Upper lobe of left lung (tissue), 6 donors: ENCODE results near the gene ARHGDIG. TPM values are rescaled to one million over a fixed set of nuclear protein-coding genes. Genes with fewer than 3 reads are reported as not detected.

Source experiments
- ATAC-seq, 2 donors: fragments of 200-7000 bp; cut with Tn5 transposase; one replicate each; pipeline ENCODE4 v1.9.1; 2022; ENCODE audit warnings: mild to moderate bottlenecking in 2 of 2, moderate library complexity in 2 of 2; ENCODE audit not compliant: low FRiP score in 2 of 2
- DNase-seq, 2 donors: peaks; one replicate each; pipeline ENCODE4 v3.0.0-alpha.2; 2019 to 2020
- H3K27ac ChIP-seq, 4 donors: fragments of 200-600 bp; sonication (generic); one replicate each; pipeline ENCODE4 v1.5.1; 2016 to 2019
- H3K27me3 ChIP-seq, 4 donors: fragments of 200-600 bp; sonication (generic); one replicate each; pipeline ENCODE4 v1.5.1; 2017 to 2019
- H3K36me3 ChIP-seq, 4 donors: fragments of 200-600 bp; sonication (generic); one replicate each; pipeline ENCODE4 v1.5.1; 2016 to 2019
- H3K4me1 ChIP-seq, 4 donors: fragments of 200-600 bp; sonication (generic); one replicate each; pipeline ENCODE4 v1.5.1; 2018 to 2019
- H3K4me3 ChIP-seq, 4 donors: fragments of 200-600 bp; sonication (generic); one replicate each; pipeline ENCODE4 v1.5.1; 2017 to 2019; ENCODE audit warnings: mild to moderate bottlenecking in 2 of 4, moderate library complexity in 1 of 4
- H3K9me3 ChIP-seq, 4 donors: fragments of 200-600 bp; sonication (generic); one replicate each; pipeline ENCODE4 v1.5.1; 2018 to 2019
- EP300 ChIP-seq, 4 donors: sonication (generic); formaldehyde crosslinking; IDR thresholded peaks; one replicate each; pipeline ENCODE4 v1.5.1; 2017; ENCODE audit warnings: antibody characterized with exemption in 4 of 4, control low read depth in 2 of 4
- POLR2A ChIP-seq, 4 donors: fragments of 450-650 bp; IDR thresholded peaks; one replicate each; pipeline ENCODE4 v1.5.1; 2016 to 2017; ENCODE audit warnings: antibody characterized with exemption in 4 of 4, mild to moderate bottlenecking in 2 of 4
- POLR2AphosphoS5 ChIP-seq, 2 donors: sonication (generic); formaldehyde crosslinking; IDR thresholded peaks; one replicate each; pipeline ENCODE4 v1.5.1; 2017; ENCODE audit warnings: antibody characterized with exemption in 2 of 2
- WGBS, 2 donors: methylation state at CpG; one replicate each; pipeline ENCODE4 v1.1.5; 2017 to 2018; 5-methylcytosine and 5-hydroxymethylcytosine counted together
- total RNA-seq, 6 donors: library from RNA; depleted of rRNA in 4 of 6; stranded (reverse); fragments of >200 nt in 4 of 6; gene quantifications; one replicate each; pipeline versions ENCODE4 v1.1.0 to v1.2.1, GENCODE V29; 2016 to 2021
- TF ChIP-seq, protein P1 (sequence below), 6 experiments: fragments of 450-650 bp in 4 of 6; fragments of 200-600 bp in 2 of 6; sonication (generic) in 2 of 6; IDR thresholded peaks; one replicate each; pipeline ENCODE4 v1.5.1; 2016 to 2019; ENCODE audit warnings: antibody characterized with exemption in 6 of 6
- donor health status: DM: no; HTN: no; CAD: no; lungs with moderate emphysema.
- donor health status: DM: no; HTN: yes; CAD: no; lungs with severe emphysema.

The ARHGDIG gene
- total RNA-seq, 6 donors from 2014 or later = 0.91 TPM; not detected in 5

DNA sequence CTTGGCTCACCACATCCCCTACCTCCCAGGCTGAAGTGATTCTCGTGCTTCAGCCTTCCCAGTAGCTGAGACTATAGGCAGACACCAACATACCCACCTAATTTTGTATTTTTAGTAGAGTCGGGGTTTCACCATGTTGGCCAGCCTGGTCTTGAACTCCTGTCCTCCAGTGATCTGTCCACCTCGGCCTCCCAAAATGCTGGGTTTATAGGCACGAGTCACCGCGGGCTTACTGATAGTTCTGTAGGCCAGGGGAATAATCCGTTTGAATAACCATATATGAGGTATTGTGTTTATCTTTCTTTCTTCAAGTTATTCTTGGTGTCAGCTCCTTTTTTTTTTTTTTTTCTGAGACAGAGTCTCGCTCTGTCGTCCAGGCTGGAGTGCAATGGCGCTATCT, 38.1 kb upstream of the ARHGDIG start:
- 85 to 87% methylated on average over 10 of the region's 10 CpGs for WGBS, 2 donors
- Histone ChIP-seq H3K4me1 (peaks cover 0 to 24% (median 0%) of the 10 kb centered on the region in 4 donors), H3K27ac (no peak overlapping the region), H3K36me3 (no peaks in the 10 kb centered on the region), H3K27me3 (no peaks in the 10 kb centered on the region), H3K9me3 (no peaks in the 10 kb centered on the region), H3K4me3 (no peak overlapping the region)
- no peak for TF ChIP-seq EP300 (IDR thresholded peaks at IDR 0.05)
- no peak for TF ChIP-seq POLR2AphosphoS5 (IDR thresholded peaks at IDR 0.05)
- TF ChIP-seq, protein P1, sequence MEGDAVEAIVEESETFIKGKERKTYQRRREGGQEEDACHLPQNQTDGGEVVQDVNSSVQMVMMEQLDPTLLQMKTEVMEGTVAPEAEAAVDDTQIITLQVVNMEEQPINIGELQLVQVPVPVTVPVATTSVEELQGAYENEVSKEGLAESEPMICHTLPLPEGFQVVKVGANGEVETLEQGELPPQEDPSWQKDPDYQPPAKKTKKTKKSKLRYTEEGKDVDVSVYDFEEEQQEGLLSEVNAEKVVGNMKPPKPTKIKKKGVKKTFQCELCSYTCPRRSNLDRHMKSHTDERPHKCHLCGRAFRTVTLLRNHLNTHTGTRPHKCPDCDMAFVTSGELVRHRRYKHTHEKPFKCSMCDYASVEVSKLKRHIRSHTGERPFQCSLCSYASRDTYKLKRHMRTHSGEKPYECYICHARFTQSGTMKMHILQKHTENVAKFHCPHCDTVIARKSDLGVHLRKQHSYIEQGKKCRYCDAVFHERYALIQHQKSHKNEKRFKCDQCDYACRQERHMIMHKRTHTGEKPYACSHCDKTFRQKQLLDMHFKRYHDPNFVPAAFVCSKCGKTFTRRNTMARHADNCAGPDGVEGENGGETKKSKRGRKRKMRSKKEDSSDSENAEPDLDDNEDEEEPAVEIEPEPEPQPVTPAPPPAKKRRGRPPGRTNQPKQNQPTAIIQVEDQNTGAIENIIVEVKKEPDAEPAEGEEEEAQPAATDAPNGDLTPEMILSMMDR (IDR thresholded peaks at IDR 0.05) = no peak
- TF ChIP-seq POLR2A (IDR thresholded peaks at IDR 0.05) = no peak
- no peak for ATAC-seq
- DNase-seq = no peak

DNA sequence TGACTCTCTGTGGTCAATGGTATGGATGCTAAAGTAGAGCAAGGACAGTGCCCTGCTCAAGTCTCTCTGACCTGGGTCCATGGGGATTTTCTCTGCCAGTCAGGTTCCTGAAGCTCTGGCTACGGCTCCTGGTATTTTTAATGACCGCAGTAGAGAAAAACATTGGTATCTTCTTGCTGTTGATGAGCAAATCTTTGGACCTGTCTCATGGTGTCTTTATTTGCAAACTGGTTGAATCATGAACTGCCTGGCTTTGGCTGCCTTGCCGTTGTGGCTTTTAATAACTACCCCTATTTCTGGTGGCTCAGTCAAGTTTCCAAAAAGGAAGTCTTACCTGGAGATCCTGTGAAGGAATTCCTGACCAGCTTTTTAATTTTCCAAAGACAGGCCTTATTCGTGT, 37.0 kb upstream of the ARHGDIG start:
- H3K36me3 ChIP-seq = no peaks in the 10 kb centered on the region
- H3K4me3 ChIP-seq = no peak overlapping the region
- DNase-seq = no peak
- no peak for ATAC-seq
- H3K4me1 ChIP-seq = peaks cover 0 to 24% (median 0%) of the 10 kb centered on the region in 4 donors
- H3K27me3 ChIP-seq = no peaks in the 10 kb centered on the region
- H3K9me3 ChIP-seq = no peaks in the 10 kb centered on the region
- H3K27ac ChIP-seq = no peak overlapping the region
- TF ChIP-seq POLR2AphosphoS5 (IDR thresholded peaks at IDR 0.05) (no peak), POLR2A (IDR thresholded peaks at IDR 0.05) (no peak), EP300 (IDR thresholded peaks at IDR 0.05) (no peak)
- TF ChIP-seq, protein P1 (IDR thresholded peaks at IDR 0.05) = no peak
- WGBS, 2 donors = 92 to 97% methylated on average over 4 of the region's 4 CpGs

DNA sequence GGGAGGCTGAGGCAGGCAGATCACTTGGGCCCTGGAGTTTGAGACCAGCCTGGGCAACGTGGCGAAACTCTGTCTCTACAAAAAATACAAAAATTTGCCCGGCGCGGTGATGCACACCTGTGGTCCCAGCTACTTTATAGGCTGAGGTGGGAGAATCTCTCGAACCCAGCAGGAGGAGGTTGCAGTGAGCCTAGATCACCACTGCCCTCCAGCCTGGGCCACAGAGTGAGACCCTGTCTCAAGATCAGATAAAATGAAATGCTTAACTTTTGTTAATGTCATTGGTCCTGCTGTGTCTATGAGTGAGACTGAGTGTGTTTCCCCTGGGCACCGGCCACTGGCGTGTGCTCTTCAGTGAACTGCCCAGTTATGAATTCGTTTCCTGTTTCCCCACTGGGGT, 35.3 kb upstream of the ARHGDIG start:
- H3K27me3 ChIP-seq = no peaks in the 10 kb centered on the region
- no peak for ATAC-seq
- H3K4me3 ChIP-seq = no peak overlapping the region
- H3K36me3 ChIP-seq = peaks cover 0 to 6% (median 0%) of the 10 kb centered on the region in 4 donors
- no peak overlapping the region for H3K27ac ChIP-seq
- DNase-seq = no peak
- WGBS, 2 donors = 89 to 91% methylated on average over 9 of the region's 9 CpGs
- peaks cover 0 to 18% (median 0%) of the 10 kb centered on the region in 4 donors for H3K4me1 ChIP-seq
- TF ChIP-seq, protein P1 (IDR thresholded peaks at IDR 0.05) = no peak
- TF ChIP-seq POLR2A (IDR thresholded peaks at IDR 0.05) = no peak
- TF ChIP-seq EP300 (IDR thresholded peaks at IDR 0.05) = no peak
- no peak for TF ChIP-seq POLR2AphosphoS5 (IDR thresholded peaks at IDR 0.05)
- H3K9me3 ChIP-seq = no peaks in the 10 kb centered on the region

DNA sequence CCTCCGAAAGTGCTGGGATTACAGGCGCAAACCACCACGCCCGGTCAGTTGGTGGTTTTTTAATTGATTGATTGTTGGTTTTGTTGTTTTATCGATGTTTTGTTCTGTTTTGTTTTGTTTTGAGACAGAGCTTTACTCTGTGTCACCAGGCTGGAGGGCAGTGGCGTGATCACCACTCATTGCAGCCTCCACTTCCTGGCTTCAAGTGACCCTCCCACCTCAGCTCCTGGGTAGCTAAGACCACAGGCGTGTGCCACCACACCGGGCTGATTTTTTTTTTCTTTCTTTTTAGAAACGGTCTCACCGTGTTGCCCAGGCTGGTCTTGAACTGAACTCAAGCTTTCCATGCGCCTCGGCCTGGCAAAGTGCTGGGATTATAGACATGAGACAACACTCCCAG, 33.4 kb upstream of the ARHGDIG start:
- TF ChIP-seq EP300 (IDR thresholded peaks at IDR 0.05) (no peak), POLR2AphosphoS5 (IDR thresholded peaks at IDR 0.05) (no peak), POLR2A (IDR thresholded peaks at IDR 0.05) (no peak)
- TF ChIP-seq, protein P1 (IDR thresholded peaks at IDR 0.05) = no peak
- H3K27me3 ChIP-seq = no peaks in the 10 kb centered on the region
- H3K36me3 ChIP-seq = peaks cover 0 to 18% (median 6%) of the 10 kb centered on the region in 4 donors
- H3K4me3 ChIP-seq = no peak overlapping the region
- 93 to 95% methylated on average over 12 of the region's 12 CpGs for WGBS, 2 donors
- H3K27ac ChIP-seq = no peak overlapping the region
- no peak for ATAC-seq
- DNase-seq = no peak
- H3K4me1 ChIP-seq = peaks cover 0 to 2% (median 0%) of the 10 kb centered on the region in 4 donors
- H3K9me3 ChIP-seq = no peaks in the 10 kb centered on the region

DNA sequence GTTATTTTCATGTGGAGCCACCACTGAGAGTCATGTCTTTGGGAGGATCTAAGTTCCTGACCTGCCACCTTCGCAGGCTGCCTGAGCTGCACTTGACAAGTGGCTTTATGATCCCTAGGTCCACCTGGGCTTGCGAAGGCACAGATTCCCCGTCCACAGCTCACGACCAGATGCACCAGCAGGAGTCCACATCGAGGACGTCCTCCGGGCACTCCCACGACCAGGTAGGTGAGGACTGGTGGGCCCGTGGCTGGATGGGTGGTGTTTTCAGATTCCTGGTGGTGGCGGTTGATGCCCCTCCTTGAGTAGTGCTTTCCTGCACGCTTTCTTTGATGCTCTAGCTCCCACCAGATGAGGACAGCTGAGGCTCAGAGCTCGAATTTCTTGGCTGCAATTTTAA, 31.0 kb upstream of the ARHGDIG start:
- Histone ChIP-seq H3K9me3 (no peaks in the 10 kb centered on the region), H3K4me1 (peaks cover 0 to 8% (median 0%) of the 10 kb centered on the region in 4 donors), H3K4me3 (no peak overlapping the region), H3K27ac (no peak overlapping the region), H3K36me3 (peaks cover 0 to 26% (median 6%) of the 10 kb centered on the region in 4 donors), H3K27me3 (no peaks in the 10 kb centered on the region)
- 88 to 93% methylated on average over 11 to 12 of the region's 12 CpGs for WGBS, 2 donors
- DNase-seq (no peak), ATAC-seq (no peak)
- TF ChIP-seq EP300 (IDR thresholded peaks at IDR 0.05) (no peak), POLR2AphosphoS5 (IDR thresholded peaks at IDR 0.05) (no peak)
